ENCODE results near the gene CCNL2.

CCNL2 gene

DNA sequence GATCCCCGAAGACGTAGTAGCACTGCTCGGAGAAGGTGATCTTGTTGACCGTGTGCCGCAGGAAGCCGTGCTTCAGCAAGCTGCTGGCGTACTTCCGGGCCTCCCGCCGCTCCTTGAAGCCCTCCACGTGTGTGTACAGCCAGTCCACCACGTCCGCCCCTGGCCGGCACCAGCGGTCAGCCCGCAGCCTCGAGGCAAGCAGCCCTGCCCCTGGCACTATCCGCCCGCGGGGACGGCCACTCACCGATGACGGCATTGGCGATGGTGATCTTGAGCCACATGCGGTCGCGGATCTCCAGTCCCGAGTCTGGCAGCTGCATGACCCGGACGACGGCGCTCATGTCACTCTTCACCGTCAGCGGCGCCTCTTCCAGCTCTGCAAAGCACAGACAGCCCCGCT, 60.9 kb downstream of the CCNL2 start:
- no peak overlapping the region for H3K4me3 ChIP-seq (ENCODE audit: low read length)
- TF ChIP-seq, protein P1, sequence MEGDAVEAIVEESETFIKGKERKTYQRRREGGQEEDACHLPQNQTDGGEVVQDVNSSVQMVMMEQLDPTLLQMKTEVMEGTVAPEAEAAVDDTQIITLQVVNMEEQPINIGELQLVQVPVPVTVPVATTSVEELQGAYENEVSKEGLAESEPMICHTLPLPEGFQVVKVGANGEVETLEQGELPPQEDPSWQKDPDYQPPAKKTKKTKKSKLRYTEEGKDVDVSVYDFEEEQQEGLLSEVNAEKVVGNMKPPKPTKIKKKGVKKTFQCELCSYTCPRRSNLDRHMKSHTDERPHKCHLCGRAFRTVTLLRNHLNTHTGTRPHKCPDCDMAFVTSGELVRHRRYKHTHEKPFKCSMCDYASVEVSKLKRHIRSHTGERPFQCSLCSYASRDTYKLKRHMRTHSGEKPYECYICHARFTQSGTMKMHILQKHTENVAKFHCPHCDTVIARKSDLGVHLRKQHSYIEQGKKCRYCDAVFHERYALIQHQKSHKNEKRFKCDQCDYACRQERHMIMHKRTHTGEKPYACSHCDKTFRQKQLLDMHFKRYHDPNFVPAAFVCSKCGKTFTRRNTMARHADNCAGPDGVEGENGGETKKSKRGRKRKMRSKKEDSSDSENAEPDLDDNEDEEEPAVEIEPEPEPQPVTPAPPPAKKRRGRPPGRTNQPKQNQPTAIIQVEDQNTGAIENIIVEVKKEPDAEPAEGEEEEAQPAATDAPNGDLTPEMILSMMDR (IDR thresholded peaks at IDR 0.05; ENCODE audit: insufficient read depth, low read depth, low read length, missing control alignments): no peak
- DNase-seq (ENCODE audit: low read depth): no peak

DNA sequence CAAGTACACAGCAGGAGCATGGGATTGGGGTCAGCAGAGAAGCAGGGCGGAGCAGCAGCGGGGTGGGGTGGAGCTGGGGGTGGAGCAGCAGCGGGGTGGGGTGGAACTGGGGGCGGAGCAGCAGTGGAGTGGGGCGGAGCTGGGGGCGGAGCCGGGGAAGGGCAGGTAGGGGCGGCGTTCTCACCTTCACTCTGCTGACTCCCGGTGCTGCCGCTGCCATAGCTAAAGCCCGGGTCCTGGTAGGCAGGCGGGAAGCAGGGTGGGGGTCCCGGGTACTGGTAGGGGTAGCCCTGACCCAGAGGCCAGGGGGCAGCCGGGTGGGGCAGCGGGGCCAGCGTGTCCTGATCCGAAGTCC, 61.4 kb downstream of the CCNL2 start:
- H3K4me3 ChIP-seq (ENCODE audit: low read length): no peak overlapping the region
- DNase-seq (ENCODE audit: low read depth): peak; percentile 77
- TF ChIP-seq, protein P1 (IDR thresholded peaks at IDR 0.05; ENCODE audit: insufficient read depth, low read depth, low read length, missing control alignments): no peak

DNA sequence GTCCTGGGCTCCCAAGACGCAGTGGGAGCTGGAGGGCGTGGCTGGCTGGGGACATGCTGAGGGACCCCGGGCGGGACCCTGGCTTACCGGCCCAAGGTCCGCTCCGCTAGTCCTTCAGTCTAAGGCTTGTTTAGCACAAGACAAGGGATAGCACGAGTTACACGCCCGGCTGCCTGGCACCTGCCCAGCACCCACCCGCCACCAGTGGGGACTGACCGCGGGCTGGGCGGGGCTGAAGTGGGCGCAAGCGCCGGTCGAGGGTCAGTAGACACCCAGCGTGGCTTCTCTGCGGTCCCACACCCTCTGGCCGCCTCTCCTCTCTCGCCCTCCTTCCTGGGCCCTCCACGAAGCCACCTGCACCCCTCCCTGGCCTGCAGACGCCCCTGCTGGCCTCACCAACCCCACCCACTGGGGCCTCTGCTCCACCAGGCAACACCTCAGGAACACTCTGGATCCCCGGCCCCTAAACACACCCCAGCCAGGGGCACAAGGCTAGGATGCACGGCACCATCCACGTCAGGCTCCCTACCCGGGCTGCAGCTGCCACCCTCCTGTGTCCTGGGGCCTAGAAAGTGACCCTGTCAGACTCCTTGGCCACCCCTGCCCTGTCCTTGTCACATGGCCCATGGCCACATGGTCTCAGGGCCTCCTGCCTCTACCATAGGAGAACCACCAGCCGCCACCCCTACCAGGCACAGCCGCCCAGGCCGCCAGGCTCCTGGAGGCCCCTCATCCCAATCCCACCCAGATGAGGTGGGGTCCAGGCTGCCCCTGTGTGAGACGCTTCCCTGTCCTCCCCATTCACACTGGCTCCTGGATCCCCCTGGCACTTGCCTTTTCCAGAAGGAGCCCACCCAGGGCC, 62.0 kb downstream of the CCNL2 start:
- TF ChIP-seq, protein P1 (IDR thresholded peaks at IDR 0.05; ENCODE audit: insufficient read depth, low read depth, low read length, missing control alignments): no peak
- DNase-seq (ENCODE audit: low read depth): no peak
- H3K4me3 ChIP-seq (ENCODE audit: low read length): no peak overlapping the region

DNA sequence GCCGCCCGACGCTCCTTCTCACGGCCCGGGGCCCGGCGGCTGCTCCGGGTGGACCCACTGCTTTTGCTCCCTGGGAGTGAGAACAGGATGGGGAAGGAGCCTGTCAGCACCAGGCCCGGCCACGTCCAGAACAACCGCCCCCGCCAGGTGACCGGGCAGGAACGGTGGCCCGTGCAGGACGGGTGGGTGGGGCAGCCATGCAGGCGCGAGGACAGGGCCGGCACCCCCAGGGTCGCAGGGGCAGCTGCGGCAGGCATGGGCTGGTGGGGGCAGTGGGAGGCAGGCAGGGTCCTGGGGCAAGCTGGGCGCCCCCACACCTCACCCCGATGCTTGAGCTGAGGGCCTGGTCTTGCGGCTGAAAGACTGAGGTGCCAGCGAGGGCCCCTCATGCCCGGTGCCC, 62.7 kb downstream of the CCNL2 start:
- DNase-seq (ENCODE audit: low read depth): no peak
- TF ChIP-seq, protein P1 (IDR thresholded peaks at IDR 0.05; ENCODE audit: insufficient read depth, low read depth, low read length, missing control alignments): no peak
- no peak overlapping the region for H3K4me3 ChIP-seq (ENCODE audit: low read length)

DNA sequence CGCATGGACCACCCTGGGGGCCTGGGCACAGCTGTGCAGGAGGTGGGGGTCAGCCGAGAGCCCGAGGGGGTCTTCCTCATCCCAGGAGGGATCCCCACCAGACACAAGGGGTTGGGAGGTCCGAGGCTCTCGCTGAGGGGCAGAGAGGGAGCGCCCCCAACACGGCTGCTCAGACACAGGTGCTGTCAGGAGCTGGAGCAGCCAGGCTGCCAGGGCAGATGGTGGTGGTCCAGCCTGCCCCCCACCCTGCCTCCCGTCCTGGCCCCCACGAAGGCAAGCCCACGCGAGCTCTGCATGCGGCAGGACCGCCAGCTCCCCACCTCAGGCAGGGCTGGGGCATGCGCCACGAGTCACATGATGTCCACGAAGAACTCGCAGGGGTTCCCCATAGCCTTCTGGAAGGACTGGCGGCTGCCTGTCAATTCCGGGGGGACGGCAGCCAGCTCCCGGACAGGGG, 63.3 kb downstream of the CCNL2 start:
- H3K4me3 ChIP-seq (ENCODE audit: low read length): no peak overlapping the region
- no peak for DNase-seq (ENCODE audit: low read depth)
- TF ChIP-seq, protein P1 (IDR thresholded peaks at IDR 0.05; ENCODE audit: insufficient read depth, low read depth, low read length, missing control alignments): no peak

Data from epithelial cell of esophagus (primary cell).